Mesendoderm (in vitro differentiated cells): ENCODE measurements around the gene CDH24.
A peak's percentile ranks its signal among the peaks of the same experiment; 100 is the strongest.

Experiments used
- DNase-seq: peaks from one replicate; pipeline ENCODE4 v3.0.0; 2013
- H2AK5ac ChIP-seq: 2 replicates; pipeline ENCODE4 v1.6.1; 2013; ENCODE audit warnings: low read length, inconsistent platforms
- H2BK120ac ChIP-seq: 2 replicates; pipeline ENCODE4 v1.6.1; 2013; ENCODE audit warnings: low read depth, mild to moderate bottlenecking, low read length, moderate library complexity, mixed read lengths
- H2BK15ac ChIP-seq: replicated peaks from 2 replicates; pipeline ENCODE4 v1.6.1; 2013; ENCODE audit warnings: low read depth, mild to moderate bottlenecking, moderate library complexity
- H2BK5ac ChIP-seq: 2 replicates; pipeline ENCODE4 v1.6.1; 2013; ENCODE audit warnings: low read length, inconsistent platforms
- H3K18ac ChIP-seq: 2 replicates; pipeline ENCODE4 v1.6.1; 2013; ENCODE audit warnings: mild to moderate bottlenecking, low read length, mixed read lengths
- H3K23ac ChIP-seq: one replicate; pipeline ENCODE4 v1.6.1; 2013; ENCODE audit warnings: low read length
- H3K27ac ChIP-seq: 2 replicates; pipeline ENCODE4 v1.5.1; 2013; ENCODE audit warnings: low read depth, mild to moderate bottlenecking, inconsistent platforms, low read length, moderate library complexity
- H3K27me3 ChIP-seq: 2 replicates; pipeline ENCODE4 v1.6.1; 2013; ENCODE audit warnings: low read length, control low read depth, mild to moderate bottlenecking, inconsistent platforms; ENCODE audit not compliant: insufficient read depth, poor library complexity
- H3K36me3 ChIP-seq: 2 replicates; pipeline ENCODE4 v1.6.1; 2013; ENCODE audit warnings: low read length, inconsistent platforms; ENCODE audit not compliant: control insufficient read depth, insufficient read depth
- H3K4ac ChIP-seq: one replicate; pipeline ENCODE4 v1.6.1; 2013; ENCODE audit warnings: low read depth, mild to moderate bottlenecking, low read length, moderate library complexity
- H3K4me1 ChIP-seq: 2 replicates; pipeline ENCODE4 v1.6.1; 2013; ENCODE audit warnings: low read depth, low read length, inconsistent platforms; ENCODE audit not compliant: control insufficient read depth
- H3K4me2 ChIP-seq: 2 replicates; pipeline ENCODE4 v1.6.1; 2013; ENCODE audit warnings: low read length
- H3K4me3 ChIP-seq: 2 replicates; pipeline ENCODE4 v1.5.1; 2013; ENCODE audit warnings: mild to moderate bottlenecking, low read length
- H3K56ac ChIP-seq: one replicate; pipeline ENCODE4 v1.6.1; 2013; ENCODE audit warnings: low read length
- H3K79me1 ChIP-seq: 2 replicates; pipeline ENCODE4 v1.6.1; 2013; ENCODE audit warnings: low read length, inconsistent platforms
- H3K79me2 ChIP-seq: 2 replicates; pipeline ENCODE4 v1.6.1; 2013; ENCODE audit warnings: mild to moderate bottlenecking, low read length; ENCODE audit not compliant: control insufficient read depth, insufficient read depth
- H3K9ac ChIP-seq: 2 replicates; pipeline ENCODE4 v1.6.1; 2013; ENCODE audit warnings: low read length, inconsistent platforms
- H4K5ac ChIP-seq: one replicate; pipeline ENCODE4 v1.6.1; 2013; ENCODE audit warnings: low read length
- H4K8ac ChIP-seq: one replicate; pipeline ENCODE4 v1.6.1; 2013; ENCODE audit warnings: low read depth, mild to moderate bottlenecking, control low read depth, low read length, moderate library complexity
- whole genome bisulfite sequencing: extraction: QIAGEN DNeasy Blood & Tissue Kit; methylation state at CpG from one replicate; pipeline ENCODE4 v1.1.7; 2013; ENCODE audit warnings: low lambda C conversion rate, missing lambda C conversion rate; ENCODE audit not compliant: insufficient coverage; ENCODE audit errors: extremely low coverage; 5-methylcytosine and 5-hydroxymethylcytosine counted together

CDH24 gene

DNA sequence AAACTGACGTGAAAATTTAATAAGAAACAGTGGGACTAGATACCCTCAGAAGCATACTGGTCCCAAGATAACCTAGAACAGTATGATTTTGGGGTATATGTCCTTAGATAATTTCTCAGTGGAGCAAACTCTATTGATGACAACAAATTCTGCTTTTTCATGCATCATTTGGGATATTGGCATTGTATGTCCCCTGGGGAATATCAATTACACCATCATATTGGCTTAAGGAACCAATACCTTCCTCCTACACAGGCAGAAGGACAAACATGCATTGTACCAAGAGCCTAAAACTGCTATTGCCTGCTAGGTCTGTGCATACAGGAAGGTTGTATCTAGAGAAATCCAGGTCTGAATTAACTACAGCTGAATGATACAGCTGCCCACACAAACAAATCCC is 17.6 kb upstream of the CDH24 start:
- H3K9ac ChIP-seq, result no peak overlapping the region
- peaks cover 20% of the 10 kb centered on the region for H3K4me1 ChIP-seq
- H3K79me2 ChIP-seq, result peaks cover 16% of the 10 kb centered on the region
- no peak overlapping the region for H2BK120ac ChIP-seq
- WGBS, result no CpG with 5 or more reads among the region's 1 CpG
- H3K79me1 ChIP-seq, result peaks cover 6% of the 10 kb centered on the region
- H3K36me3 ChIP-seq, result peaks cover 22% of the 10 kb centered on the region
- no peak overlapping the region for H4K8ac ChIP-seq
- no peak overlapping the region for H2AK5ac ChIP-seq
- H4K5ac ChIP-seq, result no peak overlapping the region
- no peak overlapping the region for H3K23ac ChIP-seq
- no peak overlapping the region for H3K18ac ChIP-seq
- H3K4me2 ChIP-seq, result no peak overlapping the region
- no peaks in the 10 kb centered on the region for H3K27me3 ChIP-seq
- no peak for DNase-seq
- H3K27ac ChIP-seq, result no peak overlapping the region
- H2BK5ac ChIP-seq, result no peak overlapping the region
- H3K4ac ChIP-seq, result no peak overlapping the region
- H2BK15ac ChIP-seq, result no peak overlapping the region
- H3K4me3 ChIP-seq, result no peak overlapping the region
- no peak overlapping the region for H3K56ac ChIP-seq

DNA sequence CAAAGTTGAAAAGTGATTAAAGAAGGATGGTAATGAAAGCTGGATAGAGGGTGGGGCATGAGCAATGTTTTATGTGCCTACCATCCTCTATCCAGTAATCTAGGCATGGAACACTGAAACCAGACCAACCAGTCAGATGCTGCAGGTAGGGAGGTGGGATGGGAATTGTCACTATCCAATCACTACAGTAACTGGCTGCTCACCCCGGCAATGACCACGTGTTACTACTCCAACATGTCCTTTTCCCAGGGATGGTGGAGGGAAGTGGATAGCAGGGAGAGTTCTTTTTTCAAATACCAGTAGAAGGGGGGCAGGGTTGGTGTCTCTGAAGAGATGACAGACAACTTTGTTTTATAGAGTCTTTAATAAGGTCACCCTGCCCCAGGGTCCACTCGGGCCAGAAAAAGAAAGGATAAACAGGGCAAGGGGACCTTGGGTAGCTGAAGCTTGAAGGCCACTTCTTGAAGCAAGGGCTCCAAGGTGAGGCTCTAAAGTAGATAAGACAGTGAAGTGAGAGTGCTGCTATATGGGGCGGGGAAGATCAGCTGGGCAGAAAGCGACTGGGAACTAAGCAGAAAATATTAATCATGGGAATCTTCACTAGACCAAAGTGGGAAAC is 14.7 kb upstream of the CDH24 start:
- Histone ChIP-seq H4K5ac (no peak overlapping the region), H2BK120ac (no peak overlapping the region), H3K79me2 (peaks cover 38% of the 10 kb centered on the region), H3K23ac (no peak overlapping the region), H3K4ac (no peak overlapping the region), H3K4me3 (no peak overlapping the region), H3K4me1 (peaks cover 24% of the 10 kb centered on the region), H3K36me3 (peaks cover 22% of the 10 kb centered on the region), H3K18ac (peak overlapping the region; percentile 90), H3K56ac (peak overlapping the region; percentile 71), H2BK15ac (peak overlapping the region; percentile 23), H3K4me2 (peak overlapping the region; percentile 6), H3K9ac (peak overlapping the region; percentile 31), H3K27ac (peak overlapping the region; percentile 84), H2AK5ac (no peak overlapping the region), H2BK5ac (peak overlapping the region; percentile 60), H3K27me3 (no peaks in the 10 kb centered on the region), H3K79me1 (peaks cover 14% of the 10 kb centered on the region), H4K8ac (peak overlapping the region; percentile 67)
- peak; percentile 91 for DNase-seq
- WGBS, result no CpG with 5 or more reads among the region's 5 CpGs

DNA sequence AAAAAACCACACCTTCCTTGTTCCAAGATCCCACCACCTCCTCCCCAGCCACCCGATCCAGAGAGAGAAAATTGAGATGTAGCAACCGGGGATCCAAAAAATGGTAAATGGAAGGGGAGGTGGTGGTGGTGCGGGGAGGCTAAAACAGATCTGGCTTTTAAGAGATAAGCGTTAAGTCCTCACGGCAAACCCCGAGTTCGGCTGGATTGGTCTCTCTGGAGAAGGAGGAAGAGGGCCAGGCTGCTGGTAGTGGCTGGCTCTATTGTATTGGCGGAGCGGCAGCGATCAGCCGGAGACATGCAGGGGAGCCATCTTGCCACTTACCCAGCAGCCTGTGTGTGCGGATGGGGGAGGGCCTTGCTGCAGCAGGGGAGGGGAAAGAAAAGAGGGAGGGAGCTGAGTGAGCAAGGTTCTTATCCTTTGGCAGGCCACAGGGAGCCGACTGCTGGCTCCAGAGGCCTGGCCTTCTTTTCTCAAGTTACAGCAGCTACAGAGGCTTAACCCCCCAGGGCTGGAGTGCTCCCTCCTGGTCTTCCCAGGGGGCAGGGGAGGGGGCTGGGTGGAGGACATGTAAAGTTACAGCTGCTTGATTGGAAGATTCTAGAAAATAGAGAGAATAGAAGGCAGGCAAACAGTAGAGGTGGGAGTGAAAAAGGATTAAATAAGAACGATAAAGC is 14.1 kb upstream of the CDH24 start:
- Histone ChIP-seq H3K9ac (peak overlapping the region; percentile 96), H2AK5ac (no peak overlapping the region), H2BK120ac (peak overlapping the region; percentile 84), H4K5ac (no peak overlapping the region), H3K27ac (peak overlapping the region; percentile 91), H3K4me1 (peaks cover 22% of the 10 kb centered on the region), H3K36me3 (peaks cover 22% of the 10 kb centered on the region), H3K4me3 (peak overlapping the region; percentile 96), H3K23ac (no peak overlapping the region), H4K8ac (peak overlapping the region; percentile 1), H2BK5ac (peak overlapping the region; percentile 57), H3K27me3 (no peaks in the 10 kb centered on the region), H3K79me2 (peaks cover 44% of the 10 kb centered on the region), H3K56ac (peak overlapping the region; percentile 96), H3K18ac (peak overlapping the region; percentile 91), H2BK15ac (no peak overlapping the region), H3K4ac (peak overlapping the region; percentile 94), H3K4me2 (peak overlapping the region; percentile 44), H3K79me1 (peaks cover 18% of the 10 kb centered on the region)
- 100% methylated on average over 1 of the region's 14 CpGs for WGBS
- DNase-seq, result peak; percentile 99

DNA sequence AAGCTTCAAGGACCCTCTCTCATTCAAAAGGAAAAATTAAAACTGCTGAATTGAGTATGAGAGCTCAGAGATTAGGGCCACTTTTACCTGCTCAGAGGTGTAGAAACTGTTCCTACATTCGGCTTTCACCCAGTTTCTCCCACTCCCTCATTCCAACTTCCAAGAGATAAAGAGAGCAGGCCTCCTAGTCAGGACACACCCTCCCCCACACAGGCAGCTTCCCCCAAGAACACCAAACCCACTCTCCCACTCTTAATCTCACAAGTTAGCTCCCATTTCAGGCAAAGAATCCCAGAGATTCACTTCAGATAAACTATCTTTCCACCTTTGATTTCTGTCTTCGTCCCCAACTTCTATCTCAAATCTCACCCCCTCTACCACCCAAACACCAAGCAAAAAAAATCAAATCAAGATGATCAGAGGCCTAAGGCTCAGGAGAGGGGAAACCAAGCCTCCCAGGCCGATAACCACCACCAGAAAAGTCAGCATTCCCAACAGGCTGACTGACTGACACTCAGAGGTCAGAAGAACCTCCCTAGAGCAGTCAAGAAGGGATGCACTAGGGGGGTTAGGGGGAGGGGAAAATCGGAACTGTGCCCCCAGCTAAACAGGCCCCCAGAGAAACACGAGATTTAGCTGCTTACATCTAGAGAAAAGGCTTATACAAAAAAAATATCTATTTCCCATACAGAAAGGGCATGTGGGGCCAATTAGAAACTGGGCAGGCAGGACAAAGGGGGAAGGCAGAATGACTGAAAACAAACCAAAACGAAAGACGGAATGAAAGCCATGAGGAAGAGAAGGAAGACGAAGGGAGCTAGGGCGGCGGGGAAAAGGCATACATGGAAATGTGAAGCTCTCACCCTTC is 13.2 kb upstream of the CDH24 start:
- Histone ChIP-seq H3K9ac (peak overlapping the region; percentile 96), H2BK120ac (peak overlapping the region; percentile 84), H3K56ac (peak overlapping the region; percentile 96), H2AK5ac (peak overlapping the region; percentile 65), H4K8ac (no peak overlapping the region), H3K27ac (peak overlapping the region; percentile 91), H3K79me1 (peaks cover 20% of the 10 kb centered on the region), H3K4me3 (peak overlapping the region; percentile 96), H3K4me1 (peaks cover 17% of the 10 kb centered on the region), H4K5ac (no peak overlapping the region), H2BK15ac (no peak overlapping the region), H3K79me2 (peaks cover 53% of the 10 kb centered on the region), H2BK5ac (peak overlapping the region; percentile 68), H3K18ac (peak overlapping the region; percentile 91), H3K4me2 (peak overlapping the region; percentile 44), H3K36me3 (peaks cover 24% of the 10 kb centered on the region), H3K4ac (peak overlapping the region; percentile 46), H3K27me3 (no peaks in the 10 kb centered on the region), H3K23ac (no peak overlapping the region)
- WGBS, result 100% methylated on average over 1 of the region's 10 CpGs
- DNase-seq, result peak; percentile 66

DNA sequence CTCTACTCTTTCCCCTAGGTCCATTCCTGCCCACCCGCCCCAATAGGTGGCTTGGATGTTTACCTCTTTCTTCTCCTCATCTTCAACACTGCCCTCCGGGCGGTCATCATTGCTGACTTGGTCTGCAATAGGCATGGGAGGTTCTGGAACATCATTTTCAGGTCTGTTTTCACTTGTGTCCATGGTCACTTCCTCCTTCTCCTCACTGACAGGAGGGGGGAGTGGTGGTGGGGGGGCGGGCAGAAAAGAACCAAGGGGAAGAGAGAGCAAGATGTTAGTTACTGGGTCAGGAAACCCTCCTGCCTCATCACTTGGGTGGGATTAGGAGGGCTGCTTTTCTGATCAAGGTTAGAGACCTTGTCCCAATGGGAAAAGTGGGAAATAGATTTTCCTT is 12.1 kb upstream of the CDH24 start:
- no peak overlapping the region for H3K23ac ChIP-seq
- peak overlapping the region; percentile 71 for H3K9ac ChIP-seq
- WGBS, result no CpG with 5 or more reads among the region's 4 CpGs
- peaks cover 17% of the 10 kb centered on the region for H3K4me1 ChIP-seq
- DNase-seq, result no peak
- H2BK120ac ChIP-seq, result no peak overlapping the region
- peak overlapping the region; percentile 20 for H3K4me2 ChIP-seq
- H3K4me3 ChIP-seq, result no peak overlapping the region
- no peaks in the 10 kb centered on the region for H3K27me3 ChIP-seq
- H3K79me2 ChIP-seq, result peaks cover 51% of the 10 kb centered on the region
- H2AK5ac ChIP-seq, result no peak overlapping the region
- no peak overlapping the region for H4K8ac ChIP-seq
- H2BK5ac ChIP-seq, result no peak overlapping the region
- H4K5ac ChIP-seq, result no peak overlapping the region
- no peak overlapping the region for H3K18ac ChIP-seq
- peak overlapping the region; percentile 75 for H3K27ac ChIP-seq
- H3K79me1 ChIP-seq, result peaks cover 19% of the 10 kb centered on the region
- H3K4ac ChIP-seq, result no peak overlapping the region
- no peak overlapping the region for H2BK15ac ChIP-seq
- peaks cover 22% of the 10 kb centered on the region for H3K36me3 ChIP-seq
- peak overlapping the region; percentile 80 for H3K56ac ChIP-seq
